Heart left ventricle (tissue), 16 donors: Measurements from ENCODE around the gene TMPO. TPM values are rescaled to one million over a fixed set of nuclear protein-coding genes. Genes with fewer than 3 reads are reported as not detected.

Experiments
- ATAC-seq, 4 donors: fragments of 200-7000 bp; cut with Tn5 transposase; one replicate each; pipeline ENCODE4 v1.9.1; 2020 to 2022; ENCODE audit warnings: moderate library complexity in 4 of 4, mild to moderate bottlenecking in 3 of 4, moderate number of reproducible peaks in 1 of 4
- DNase-seq, 5 donors: peaks; one replicate each; pipeline ENCODE4 v3.0.0-alpha.2; 2020
- H3K27ac ChIP-seq, 12 donors: fragments of 200-600 bp; sonication (generic) in 4 of 12; one replicate each; pipeline versions ENCODE4 v1.5.0 to v1.8.0; 2016 to 2022; ENCODE audit warnings: mild to moderate bottlenecking in 2 of 12
- H3K27me3 ChIP-seq, 9 donors: fragments of 200-600 bp; sonication (generic) in 2 of 9; one replicate each; pipeline versions ENCODE4 v1.5.1 to v1.8.0; 2016 to 2022; ENCODE audit warnings: mild to moderate bottlenecking in 3 of 9
- H3K36me3 ChIP-seq, 9 donors: fragments of 200-600 bp; sonication (generic) in 2 of 9; one replicate each; pipeline versions ENCODE4 v1.5.0 to v1.8.0; 2018 to 2022; ENCODE audit warnings: mild to moderate bottlenecking in 2 of 9
- H3K4me1 ChIP-seq, 12 donors: fragments of 200-600 bp; sonication (generic) in 4 of 12; one replicate each; pipeline versions ENCODE4 v1.5.0 to v1.8.0; 2016 to 2022; ENCODE audit warnings: mild to moderate bottlenecking in 3 of 12
- H3K4me3 ChIP-seq, 12 donors: fragments of 200-600 bp; sonication (generic) in 4 of 12; one replicate each; pipeline versions ENCODE4 v1.5.0 to v1.8.0; 2017 to 2022; ENCODE audit warnings: mild to moderate bottlenecking in 9 of 12, moderate library complexity in 4 of 12
- H3K9me3 ChIP-seq, 12 donors: fragments of 200-600 bp; sonication (generic) in 4 of 12; one replicate each; pipeline versions ENCODE4 v1.5.0 to v1.8.0; 2016 to 2022; ENCODE audit warnings: mild to moderate bottlenecking in 1 of 12
- CTCF ChIP-seq, 12 donors: fragments of 200-600 bp; sonication (generic) in 4 of 12; IDR thresholded peaks; one replicate each; pipeline versions ENCODE4 v1.5.0 to v1.8.0; 2018 to 2022; ENCODE audit warnings: antibody characterized with exemption in 12 of 12, mild to moderate bottlenecking in 5 of 12
- POLR2A ChIP-seq, 2 donors: fragments of 450-650 bp; IDR thresholded peaks; one replicate each; pipeline ENCODE4 v1.6.1; 2017; ENCODE audit warnings: antibody characterized with exemption in 2 of 2, mild to moderate bottlenecking in 2 of 2, moderate library complexity in 2 of 2
- WGBS, 4 donors: extraction: QIAGEN DNeasy Blood & Tissue Kit in 2 of 4; methylation state at CpG; one replicate each; pipeline versions ENCODE4 v1.1.5 to v1.1.7; 2013 to 2018; 5-methylcytosine and 5-hydroxymethylcytosine counted together
- intact Hi-C, 10 donors: fragments of 100-400 bp; cut with DNase I; formaldehyde crosslinking; loops; one replicate each; pipeline versions ENCODE4 v1.11.1 to v1.14.2; 2022
- polyA plus RNA-seq, 2 donors: library from polyadenylated mRNA; stranded (reverse); fragments of 200-250 nt; gene quantifications; one replicate each; pipeline ENCODE4 v1.2.3, GENCODE V29; 2013
- total RNA-seq, 9 donors: library from RNA; depleted of rRNA in 2 of 9; stranded (reverse); fragments of >200 nt in 2 of 9; fragmentation: NEBNext Ultra II Directional in 3 of 9; extraction: Animal tissue kit (Norgen Biotek cat#: 25700) in 3 of 9; gene quantifications; one replicate each; pipeline versions ENCODE4 v1.1.0 to v1.2.4, GENCODE V29; 2016 to 2023
- donor health status: ischemic (EF 13 %, LVEDD 7.1; RV severe dilation, severe dysfunction).
- donor health status: healthy with polysubstance abuse.
- donor health status: DM: no; HTN: yes; CAD: no.
- donor health status: DM: no; HTN: no; CAD: no.
- donor health status: ischemic (EF 25% LVEDD 6.9; RV normal size, moderate dysfunction).
- donor health status: ischemic (EF 25% LVEDD 5.7; RV mildly dilated, moderate dysfunction).
- donor health status: healthy.
- donor health status: DM: yes; HTN: yes; CAD: no.
- donor health status: ischemic (EF 35%, LVEDD 5.7; RV mildly dilated, moderate dysfunction).
- donor health status: nonischemic (EF 11% LVEDD 7.7; RV severe dilation, severe dysfunction).
- donor health status: DM: yes; HTN: yes; CAD: no.
- donor health status: PGD.
- donor health status: ischemic (EF 29% LVEDD 5.4; RV normal size, mild dysfunction).
- donor health status: nonischemic (EF 23%, LVEDD 6.1; RV moderate dilation, normal function).

TMPO gene
- total and polyA plus RNA-seq, 11 donors, result 11.2 to 30.5 (median 16.5) TPM

- intact Hi-C loops, result no loop called here
- Histone ChIP-seq H3K36me3 (no peaks in the 10 kb centered on the region), H3K4me1 (peaks cover 0 to 20% (median 2%) of the 10 kb centered on the region in 12 donors), H3K27ac (no peak overlapping the region), H3K27me3 (no peaks in the 10 kb centered on the region), H3K9me3 (no peaks in the 10 kb centered on the region), H3K4me3 (no peak overlapping the region)
- TF ChIP-seq POLR2A (IDR thresholded peaks at IDR 0.05) (no peak), CTCF (IDR thresholded peaks at IDR 0.05) (no peak)
- DNase-seq (no peak), ATAC-seq (no peak)
- 88 to 94% (median 93%) methylated on average over 2 of the region's 2 CpGs for WGBS, 4 donors
Observed at GRCh38 chr12:98469109-98469508, 46.3 kb upstream of the TMPO start.

GRCh38 chr12:98470469-98471082 lies 44.8 kb upstream of the TMPO start:
- H3K27ac ChIP-seq, result peak overlapping the region in 2 of 12 donors; percentile 33 to 64
- 82 to 93% (median 89%) methylated on average over 6 of the region's 6 CpGs for WGBS, 4 donors
- H3K27me3 ChIP-seq, result no peaks in the 10 kb centered on the region
- DNase-seq (no peak), ATAC-seq (no peak)
- no peak for TF ChIP-seq CTCF (IDR thresholded peaks at IDR 0.05)
- TF ChIP-seq POLR2A (IDR thresholded peaks at IDR 0.05), result no peak
- peaks cover 0 to 13% (median 5%) of the 10 kb centered on the region in 12 donors for H3K4me1 ChIP-seq
- no peak overlapping the region for H3K4me3 ChIP-seq
- no peaks in the 10 kb centered on the region for H3K9me3 ChIP-seq
- H3K36me3 ChIP-seq, result no peaks in the 10 kb centered on the region
- intact Hi-C loops, result no loop called here

- Histone ChIP-seq H3K27me3 (no peaks in the 10 kb centered on the region), H3K4me1 (peaks cover 0 to 11% (median 5%) of the 10 kb centered on the region in 12 donors), H3K4me3 (no peak overlapping the region), H3K27ac (peak overlapping the region in 3 of 12 donors; percentile 15 to 64 (median 33)), H3K36me3 (no peaks in the 10 kb centered on the region), H3K9me3 (no peaks in the 10 kb centered on the region)
- ATAC-seq (peak in 3 of 4 donors; percentile 44 to 93 (median 81)), DNase-seq (no peak)
- TF ChIP-seq CTCF (IDR thresholded peaks at IDR 0.05) (no peak), POLR2A (IDR thresholded peaks at IDR 0.05) (no peak)
- intact Hi-C loops, result no loop called here
- WGBS, 4 donors, result 49 to 71% (median 54%) methylated on average over 3 of the region's 3 CpGs
Observed at GRCh38 chr12:98471085-98471484, 44.3 kb upstream of the TMPO start.

GRCh38 chr12:98475565-98475908 lies 39.9 kb upstream of the TMPO start:
- Histone ChIP-seq H3K4me3 (no peak overlapping the region), H3K27ac (peak overlapping the region in 5 of 12 donors; percentile 11 to 55 (median 45)), H3K9me3 (no peaks in the 10 kb centered on the region), H3K4me1 (peaks cover 0 to 11% (median 4%) of the 10 kb centered on the region in 12 donors), H3K27me3 (no peaks in the 10 kb centered on the region), H3K36me3 (no peaks in the 10 kb centered on the region)
- no peak for DNase-seq
- intact Hi-C loops, result no loop called here
- TF ChIP-seq POLR2A (IDR thresholded peaks at IDR 0.05) (no peak), CTCF (IDR thresholded peaks at IDR 0.05) (no peak)
- ATAC-seq, result no peak
